Measurements from ENCODE around the gene SSTR5. TPM values are rescaled to one million over a fixed set of nuclear protein-coding genes. Genes with fewer than 3 reads are reported as not detected.
"Not testable (repeated sequence)": the region's sequence is repeated elsewhere in the genome, so short reads cannot be mapped to it uniquely, and the experiment has no call there.

Gene SSTR5
- total and polyA plus RNA-seq, 8 donors, result 0.11 TPM; not detected in 7

GRCh38 chr16:1084971-1085370 lies 12.4 kb downstream of the SSTR5 start:
- Histone ChIP-seq H3K36me3 (no peaks in the 10 kb centered on the region), H3K4me3 (no peak overlapping the region), H3K27me3 (peaks cover 19 to 99% of the 10 kb centered on the region in 2 donors), H3K9me3 (peaks cover 0 to 27% of the 10 kb centered on the region in 2 donors), H3K27ac (no peak overlapping the region), H3K4me1 (peaks cover 0 to 4% of the 10 kb centered on the region in 2 donors)
- ATAC-seq, result no peak
- no peak for DNase-seq
- no peak for TF ChIP-seq CTCF (IDR thresholded peaks at IDR 0.05)
- intact Hi-C loops (cut with DNase I), result no loop called here

GRCh38 chr16:1086443-1086842 lies 13.9 kb downstream of the SSTR5 start:
- intact Hi-C loops (cut with DNase I); DNase-seq; H3K36me3 ChIP-seq: not testable (repeated sequence)

GRCh38 chr16:1088295-1089170 lies 16.0 kb downstream of the SSTR5 start:
- TF ChIP-seq CTCF (IDR thresholded peaks at IDR 0.05), result no peak
- DNase-seq (no peak), ATAC-seq (no peak)
- Histone ChIP-seq H3K27ac (no peak overlapping the region), H3K9me3 (peaks cover 0 to 27% of the 10 kb centered on the region in 2 donors), H3K4me3 (no peak overlapping the region), H3K27me3 (peaks cover 23 to 87% of the 10 kb centered on the region in 2 donors), H3K36me3 (no peaks in the 10 kb centered on the region), H3K4me1 (peaks cover 0 to 4% of the 10 kb centered on the region in 2 donors)
- intact Hi-C loops (cut with DNase I), result no loop called here

More at GRCh38 chr16:1086443-1086842, 13.9 kb downstream of the SSTR5 start:
- Histone ChIP-seq H3K27me3 (peaks cover 23 to 99% of the 10 kb centered on the region in 2 donors), H3K9me3 (peaks cover 0 to 27% of the 10 kb centered on the region in 2 donors)
- H3K4me1 ChIP-seq, H3K27ac ChIP-seq, ATAC-seq, H3K4me3 ChIP-seq: not testable (repeated sequence)

GRCh38 chr16:1089439-1089821 lies 16.9 kb downstream of the SSTR5 start:
- no peak overlapping the region for H3K4me3 ChIP-seq
- ATAC-seq (no peak), DNase-seq (no peak)
- H3K9me3 ChIP-seq, result peaks cover 0 to 18% of the 10 kb centered on the region in 2 donors
- peaks cover 0 to 4% of the 10 kb centered on the region in 2 donors for H3K4me1 ChIP-seq
- TF ChIP-seq CTCF (IDR thresholded peaks at IDR 0.05), result no peak
- no peak overlapping the region for H3K27ac ChIP-seq
- peaks cover 23 to 87% of the 10 kb centered on the region in 2 donors for H3K27me3 ChIP-seq
- intact Hi-C loops (cut with DNase I), result no loop called here
- H3K36me3 ChIP-seq, result no peaks in the 10 kb centered on the region

GRCh38 chr16:1089822-1090619 lies 17.5 kb downstream of the SSTR5 start:
- DNase-seq (no peak), ATAC-seq (peak; percentile 25)
- Histone ChIP-seq H3K36me3 (no peaks in the 10 kb centered on the region), H3K4me1 (peaks cover 0 to 4% of the 10 kb centered on the region in 2 donors), H3K4me3 (no peak overlapping the region), H3K9me3 (peaks cover 0 to 12% of the 10 kb centered on the region in 2 donors), H3K27ac (no peak overlapping the region), H3K27me3 (peaks cover 23 to 87% of the 10 kb centered on the region in 2 donors)
- no peak for TF ChIP-seq CTCF (IDR thresholded peaks at IDR 0.05)
- intact Hi-C loops (cut with DNase I), result no loop called here
